Dedifferentiated amniotic fluid mesenchymal stem cell (primary cell): ENCODE measurements around the gene ZNRF4.

Experiments used
- DNase-seq: peaks from one replicate; pipeline ENCODE4 v3.0.0-alpha.2; 2016; ENCODE audit errors: extremely low spot score

Gene ZNRF4

GRCh38 chr19:5440299-5440698, 14.9 kb upstream of the ZNRF4 start:
- no peak for DNase-seq

GRCh38 chr19:5443723-5444122, 11.5 kb upstream of the ZNRF4 start:
- no peak for DNase-seq

- DNase-seq, result no peak
Measured at GRCh38 chr19:5444431-5444830, 10.8 kb upstream of the ZNRF4 start.

- DNase-seq, result no peak
Measured at GRCh38 chr19:5445071-5445470, 10.1 kb upstream of the ZNRF4 start.

GRCh38 chr19:5445561-5446055, 9.6 kb upstream of the ZNRF4 start:
- no peak for DNase-seq

- DNase-seq, result no peak
Measured at GRCh38 chr19:5447700-5448311, 7.4 kb upstream of the ZNRF4 start.

- DNase-seq, result no peak
Measured at GRCh38 chr19:5448374-5448773, 6.8 kb upstream of the ZNRF4 start.

GRCh38 chr19:5450482-5451126, 4.6 kb upstream of the ZNRF4 start:
- no peak for DNase-seq

- no peak for DNase-seq
Measured at GRCh38 chr19:5451494-5451893, 3.7 kb upstream of the ZNRF4 start.

GRCh38 chr19:5452594-5453565, 2.3 kb upstream of the ZNRF4 start:
- DNase-seq, result no peak

- no peak for DNase-seq
Measured at GRCh38 chr19:5454743-5455142, 474 bp upstream of the ZNRF4 start.

GRCh38 chr19:5456130-5456840, 1.1 kb downstream of the ZNRF4 start:
- DNase-seq, result no peak

- DNase-seq, result no peak
Measured at GRCh38 chr19:5456841-5457200, 1.6 kb downstream of the ZNRF4 start.

GRCh38 chr19:5457709-5458108, 2.5 kb downstream of the ZNRF4 start:
- no peak for DNase-seq

GRCh38 chr19:5458420-5458819, 3.2 kb downstream of the ZNRF4 start:
- DNase-seq, result no peak

GRCh38 chr19:5459360-5459759, 4.1 kb downstream of the ZNRF4 start:
- no peak for DNase-seq

GRCh38 chr19:5460748-5461147, 5.5 kb downstream of the ZNRF4 start:
- no peak for DNase-seq

GRCh38 chr19:5463959-5464358, 8.7 kb downstream of the ZNRF4 start:
- DNase-seq, result no peak

GRCh38 chr19:5466072-5466471, 10.9 kb downstream of the ZNRF4 start:
- no peak for DNase-seq

- no peak for DNase-seq
Measured at GRCh38 chr19:5466814-5467291, 11.6 kb downstream of the ZNRF4 start.

GRCh38 chr19:5470264-5470671, 15.1 kb downstream of the ZNRF4 start:
- DNase-seq, result no peak

- no peak for DNase-seq
Measured at GRCh38 chr19:5472286-5472685, 17.1 kb downstream of the ZNRF4 start.
